B cell (primary cell): ENCODE results near the gene NLRP4.

Experiments
- CTCF ChIP-seq: fragments of 200-600 bp; IDR thresholded peaks from one replicate; pipeline ENCODE4 v1.8.0; 2022; ENCODE audit warnings: antibody characterized with exemption, mild to moderate bottlenecking
- EZH2 ChIP-seq: IDR thresholded peaks from 2 replicates; pipeline ENCODE4 v1.6.1; 2012; ENCODE audit warnings: borderline replicate concordance, low read depth, mild to moderate bottlenecking, moderate library complexity, low read length; ENCODE audit not compliant: insufficient read depth, poor library complexity, severe bottlenecking

- no peak for TF ChIP-seq CTCF
- TF ChIP-seq EZH2 = no peak
Measured at GRCh38 chr19:55811340-55811739, 25.0 kb upstream of the NLRP4 start.
